HG03064 (cell line): ENCODE results near the gene BLZF1.
"Not testable (repeated sequence)": the region's sequence is repeated elsewhere in the genome, so short reads cannot be mapped to it uniquely, and the experiment has no call there.

Source experiments
- ATAC-seq: cut with Tn5 transposase; IDR thresholded peaks from one replicate; pipeline ENCODE4 v1.9.1; 2021; ENCODE audit warnings: low read depth; ENCODE audit not compliant: unreplicated experiment

Gene BLZF1, protein sequence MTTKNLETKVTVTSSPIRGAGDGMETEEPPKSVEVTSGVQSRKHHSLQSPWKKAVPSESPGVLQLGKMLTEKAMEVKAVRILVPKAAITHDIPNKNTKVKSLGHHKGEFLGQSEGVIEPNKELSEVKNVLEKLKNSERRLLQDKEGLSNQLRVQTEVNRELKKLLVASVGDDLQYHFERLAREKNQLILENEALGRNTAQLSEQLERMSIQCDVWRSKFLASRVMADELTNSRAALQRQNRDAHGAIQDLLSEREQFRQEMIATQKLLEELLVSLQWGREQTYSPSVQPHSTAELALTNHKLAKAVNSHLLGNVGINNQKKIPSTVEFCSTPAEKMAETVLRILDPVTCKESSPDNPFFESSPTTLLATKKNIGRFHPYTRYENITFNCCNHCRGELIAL

GRCh38 chr1:169367686-169368405, at the start of gene BLZF1, which contains the start of gene NME7:
Gene BLZF1 (plus strand): TSS chr1:169368195. CDS start chr1:169369523, 1,328 bp downstream.
Gene NME7 (minus strand): TSS chr1:169367797. CDS start chr1:169367710, 87 bp downstream.
- peak; percentile 93 for ATAC-seq

- ATAC-seq, result no peak
Measured at GRCh38 chr1:169318536-169319244, 49.3 kb upstream of the BLZF1 start.

DNA sequence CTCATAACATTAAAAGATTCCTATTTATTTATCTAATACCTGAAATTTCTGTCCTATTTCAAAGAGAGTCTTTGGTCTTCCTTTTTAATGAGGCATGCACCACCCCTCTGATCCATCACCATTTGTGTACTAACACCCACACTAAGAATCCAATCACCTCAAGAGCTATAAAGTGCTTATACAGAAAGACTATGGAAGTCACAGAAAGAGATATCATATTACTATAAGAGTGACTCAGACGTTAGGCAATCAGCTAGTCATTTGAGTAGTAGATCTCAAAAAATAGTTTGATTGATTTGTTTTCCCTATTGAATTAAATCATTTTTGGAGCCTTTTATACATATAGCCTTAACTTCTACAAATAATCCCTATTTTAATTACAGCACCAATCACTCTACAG, 46.5 kb upstream of the BLZF1 start:
- ATAC-seq, result no peak

- ATAC-seq, result no peak
Measured at GRCh38 chr1:169322138-169322537, 45.9 kb upstream of the BLZF1 start.

- ATAC-seq, result no peak
Measured at GRCh38 chr1:169325117-169325516, 42.9 kb upstream of the BLZF1 start.

DNA sequence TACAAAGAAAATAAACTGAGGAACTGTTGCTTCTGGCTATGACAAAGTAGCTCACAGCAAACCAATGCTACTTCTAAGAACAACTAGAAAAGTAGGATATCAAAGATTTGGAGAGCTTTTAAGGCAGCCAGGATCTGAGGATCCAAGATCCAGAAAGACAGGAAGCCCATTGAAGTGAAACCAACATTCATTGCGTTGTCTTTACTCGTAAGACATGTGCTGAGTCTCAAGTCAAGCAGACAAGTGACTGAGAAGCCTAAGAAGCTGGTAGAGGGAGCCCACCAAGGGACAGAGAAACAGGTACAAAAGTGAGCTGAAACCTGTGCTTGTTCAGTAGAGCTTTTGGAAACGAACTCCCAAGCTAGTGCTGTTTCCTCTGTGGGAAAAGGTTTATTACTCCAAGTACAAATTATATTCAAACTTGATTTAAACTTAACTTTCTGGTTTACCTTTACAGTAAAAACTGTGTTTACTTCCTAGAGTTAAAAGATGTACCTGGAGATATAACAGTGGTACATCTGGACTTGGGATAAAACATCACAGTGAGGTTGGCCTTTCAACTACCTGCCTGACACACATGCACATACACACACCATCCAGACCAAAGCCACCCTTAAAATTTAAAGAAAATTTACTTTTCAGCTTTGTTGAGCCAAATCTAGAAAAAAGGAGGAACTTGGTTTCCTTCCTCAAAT, 41.6 kb upstream of the BLZF1 start:
- peak; percentile 38 for ATAC-seq

DNA sequence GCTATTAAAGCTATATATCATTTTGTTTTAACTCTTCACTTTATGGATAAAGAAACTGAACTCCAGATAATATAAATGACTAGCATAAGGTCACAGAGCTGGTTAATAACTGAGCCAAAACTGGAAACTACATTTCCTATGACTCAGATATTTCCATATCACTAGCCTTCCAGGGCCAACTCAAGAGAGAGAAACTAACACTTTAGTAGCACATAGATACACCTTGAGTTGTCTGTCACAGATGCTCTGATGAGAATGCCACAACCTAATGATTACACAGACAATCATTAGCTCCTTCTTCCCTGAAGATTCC, 41.1 kb upstream of the BLZF1 start:
- ATAC-seq, result peak; percentile 99

GRCh38 chr1:169327875-169328274, 40.1 kb upstream of the BLZF1 start:
- ATAC-seq, result no peak

GRCh38 chr1:169329383-169329782, 38.6 kb upstream of the BLZF1 start:
- no peak for ATAC-seq

- no peak for ATAC-seq
Measured at GRCh38 chr1:169330927-169331326, 37.1 kb upstream of the BLZF1 start.

- not testable (repeated sequence) for ATAC-seq
Measured at GRCh38 chr1:169334727-169335126, 33.3 kb upstream of the BLZF1 start.

DNA sequence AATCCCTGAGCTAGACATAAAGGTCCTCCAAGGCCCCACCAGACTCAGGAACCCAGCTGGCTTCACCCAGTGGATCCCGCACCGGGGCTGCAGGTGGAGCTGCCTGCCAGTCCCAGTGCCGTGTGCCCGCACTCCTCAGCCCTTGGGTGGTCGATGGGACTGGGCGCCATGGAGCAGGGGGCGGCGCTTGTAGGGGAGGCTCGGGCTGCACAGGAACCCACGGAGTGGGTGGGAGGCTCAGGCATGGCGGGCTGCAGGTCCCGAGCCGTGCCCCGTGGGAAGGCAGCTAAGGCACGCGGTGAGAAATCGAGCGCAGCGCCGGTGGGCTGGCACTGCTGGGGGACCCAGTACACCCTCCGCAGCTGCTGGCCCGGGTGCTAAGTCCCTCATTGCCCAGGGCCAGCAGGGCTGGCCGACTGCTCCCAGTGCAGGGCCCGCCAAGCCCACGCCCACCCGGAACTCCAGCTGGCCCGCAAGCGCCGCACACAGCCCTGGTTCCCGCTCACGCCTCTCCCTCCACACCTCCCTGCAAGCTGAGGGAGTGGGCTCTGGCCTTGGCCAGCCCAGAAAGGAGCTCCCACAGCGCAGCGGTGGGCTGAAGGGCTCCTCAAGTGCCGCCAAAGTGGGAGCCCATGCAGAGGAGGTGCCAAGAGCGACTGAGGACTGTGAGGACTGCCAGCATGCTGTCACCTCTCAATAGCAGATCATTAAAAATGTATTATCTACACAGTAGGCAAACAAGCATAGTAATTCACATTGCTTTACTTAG, 30.9 kb upstream of the BLZF1 start:
- not testable (repeated sequence) for ATAC-seq

GRCh38 chr1:169338617-169339016, 29.4 kb upstream of the BLZF1 start:
- ATAC-seq, result no peak

- ATAC-seq, result no peak
Measured at GRCh38 chr1:169339773-169340172, 28.2 kb upstream of the BLZF1 start.

DNA sequence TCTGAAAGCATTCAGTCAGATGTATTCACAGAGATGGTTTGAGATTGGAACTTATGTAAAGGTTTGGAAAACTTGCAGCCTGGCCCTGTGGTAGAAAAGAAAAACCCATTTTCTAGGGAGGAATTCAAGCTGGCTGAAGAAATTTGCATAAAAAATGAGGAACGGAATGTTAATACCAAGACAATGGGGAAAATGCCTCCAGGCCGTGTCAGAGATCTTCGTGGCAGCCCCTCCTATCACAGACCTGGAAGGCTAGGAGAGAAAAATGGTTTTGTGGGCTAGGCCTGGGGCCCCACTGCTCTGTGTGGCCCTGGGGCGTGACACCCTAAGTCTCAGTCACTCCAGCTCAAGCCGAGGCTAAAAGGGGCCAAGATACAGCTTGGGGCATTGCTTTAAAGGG, 27.1 kb upstream of the BLZF1 start:
- ATAC-seq, result no peak

DNA sequence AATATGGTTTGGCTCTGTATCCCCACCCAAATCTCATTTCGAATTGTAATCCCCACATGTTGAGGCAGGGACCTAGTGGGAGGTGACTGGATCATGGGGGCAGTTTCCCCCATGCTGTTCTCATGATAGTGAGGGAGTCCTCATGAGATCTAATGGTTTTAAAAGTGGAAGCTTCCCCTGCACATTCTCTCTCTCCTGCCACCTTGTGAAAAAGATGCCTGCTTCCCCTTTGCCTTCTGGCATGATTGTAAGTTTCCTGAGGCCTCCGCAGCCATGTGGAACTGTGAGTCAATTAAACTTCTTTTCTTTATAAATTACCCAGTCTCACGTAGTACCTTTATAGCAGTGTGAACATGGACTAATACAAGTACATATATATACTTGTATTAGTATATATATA, 25.9 kb upstream of the BLZF1 start:
- ATAC-seq, result not testable (repeated sequence)

DNA sequence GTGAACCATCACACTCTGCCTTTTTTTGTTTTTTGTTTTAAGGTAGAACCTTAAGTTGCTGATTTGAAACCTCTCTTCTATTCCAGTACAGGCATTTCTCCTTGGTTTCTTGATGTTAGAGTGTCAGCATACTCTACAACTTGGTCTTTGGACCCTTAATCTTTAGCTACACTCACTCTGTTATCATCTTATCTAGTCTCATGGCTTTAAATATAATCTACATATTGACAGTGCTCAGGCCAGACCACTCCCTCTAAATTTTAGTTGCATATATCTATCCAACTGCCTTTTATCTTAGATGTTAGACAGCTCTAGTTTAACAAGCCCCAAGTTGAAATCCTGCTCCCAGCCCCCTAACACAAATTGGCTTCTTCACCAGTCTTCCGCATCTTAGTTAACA, 22.5 kb upstream of the BLZF1 start:
- no peak for ATAC-seq

DNA sequence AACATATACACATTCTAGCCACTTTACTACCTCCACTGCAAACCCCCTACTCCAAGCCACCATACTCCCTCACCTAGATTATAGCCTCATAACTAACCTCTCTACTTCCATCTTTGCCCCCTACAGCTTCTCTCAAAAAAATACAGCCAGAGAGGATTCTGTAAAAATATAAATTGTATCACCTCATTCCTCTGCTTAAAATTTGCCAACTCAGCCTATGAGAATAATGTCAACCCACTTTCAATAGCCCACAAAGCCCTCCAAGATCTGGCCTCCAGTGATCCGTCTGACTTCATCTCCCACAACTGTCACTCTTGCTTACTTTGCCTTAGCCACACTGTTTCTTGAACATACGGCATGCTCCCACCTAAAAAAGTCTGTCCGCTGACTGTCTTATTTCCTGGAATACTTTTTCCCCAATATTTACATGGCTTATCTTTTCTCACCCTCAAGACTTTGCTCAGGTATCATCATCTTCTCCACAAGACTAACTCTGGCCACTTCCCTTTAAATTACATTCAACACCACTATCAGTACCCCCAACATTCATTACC, 21.9 kb upstream of the BLZF1 start:
- no peak for ATAC-seq

DNA sequence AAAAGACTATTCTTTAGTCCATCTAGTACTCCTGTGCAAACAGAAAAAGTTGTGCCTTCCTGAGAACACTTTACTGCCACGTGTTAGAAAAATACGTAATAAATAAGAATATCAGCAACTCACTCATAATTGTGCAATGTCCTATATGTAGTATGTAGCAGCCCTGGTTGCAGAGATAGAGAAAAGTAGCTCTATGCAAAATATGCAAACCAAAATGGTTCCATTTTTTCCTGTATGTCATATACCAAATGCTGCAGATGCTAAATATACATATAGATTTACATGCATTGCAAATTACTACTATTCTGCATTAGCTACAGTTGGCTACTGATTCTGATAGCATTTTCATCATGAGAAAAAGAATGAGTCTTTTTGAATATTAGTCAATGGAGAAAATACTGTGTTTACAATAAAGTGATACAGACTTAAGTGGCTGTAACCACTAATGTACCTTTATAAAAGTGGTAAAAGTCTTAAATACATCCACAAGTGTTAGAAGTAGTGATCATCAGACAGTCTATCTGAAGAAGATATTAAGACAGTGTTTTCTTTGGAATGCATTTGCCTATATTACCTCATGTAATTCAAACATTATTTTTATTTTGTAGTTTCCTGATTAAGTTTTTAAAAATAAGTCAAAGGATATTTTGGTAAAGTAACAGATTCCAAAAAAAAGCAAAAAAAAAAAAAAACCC, 20.2 kb upstream of the BLZF1 start:
- no peak for ATAC-seq
